Thymus (tissue), 14 donors: Measurements from ENCODE around the gene CLPX. TPM values are rescaled to one million over a fixed set of nuclear protein-coding genes. Genes with fewer than 3 reads are reported as not detected.
A peak's percentile ranks its signal among the peaks of the same experiment; 100 is the strongest.
"Not testable (repeated sequence)": the region's sequence is repeated elsewhere in the genome, so short reads cannot be mapped to it uniquely, and the experiment has no call there.

Source experiments
- DNase-seq, 9 donors: peaks; one replicate each; pipeline ENCODE4 v3.0.0-alpha.2; 2013; ENCODE audit warnings: low spot score in 9 of 9, low read depth in 6 of 9, missing footprints in 1 of 9
- H3K27ac ChIP-seq, 2 donors: one replicate each; pipeline ENCODE4 v1.5.1; 2013; ENCODE audit warnings: control low read depth in 1 of 2, low read depth in 1 of 2, low read length in 1 of 2, mild to moderate bottlenecking in 1 of 2, moderate library complexity in 1 of 2
- H3K27me3 ChIP-seq, 2 donors: one replicate each; pipeline ENCODE4 v1.5.1; 2013; ENCODE audit warnings: low read length in 1 of 2; ENCODE audit not compliant: control insufficient read depth in 2 of 2, insufficient read depth in 1 of 2
- H3K36me3 ChIP-seq, 2 donors: one replicate each; pipeline ENCODE4 v1.5.1; 2013; ENCODE audit warnings: low read length in 1 of 2, mild to moderate bottlenecking in 1 of 2, moderate library complexity in 1 of 2; ENCODE audit not compliant: control insufficient read depth in 2 of 2, insufficient read depth in 2 of 2
- H3K4me1 ChIP-seq, 2 donors: one replicate each; pipeline ENCODE4 v1.5.1; 2013; ENCODE audit warnings: low read length in 2 of 2; ENCODE audit not compliant: control insufficient read depth in 2 of 2, insufficient read depth in 2 of 2
- H3K4me3 ChIP-seq, 2 donors: one replicate each; pipeline ENCODE4 v1.5.1; 2013; ENCODE audit warnings: low read length in 2 of 2, control low read depth in 1 of 2, mild to moderate bottlenecking in 1 of 2
- H3K9me3 ChIP-seq, 2 donors: one replicate each; pipeline ENCODE4 v1.5.1; 2013; ENCODE audit warnings: low read length in 1 of 2, mild to moderate bottlenecking in 1 of 2; ENCODE audit not compliant: control insufficient read depth in 2 of 2, insufficient read depth in 1 of 2
- WGBS: extraction: QIAGEN DNeasy Blood & Tissue Kit; methylation state at CpG from one replicate; pipeline ENCODE4 v1.1.7; 2013; 5-methylcytosine and 5-hydroxymethylcytosine counted together
- long read RNA-seq, 10 donors: transcript quantifications; one replicate each; lab custom pipeline, GENCODE V29; 2026
- polyA plus RNA-seq: library from polyadenylated mRNA; stranded (reverse); fragments of 200-250 nt; gene quantifications from one replicate; pipeline ENCODE4 v1.2.3, GENCODE V29; 2013
- total RNA-seq: library from RNA; stranded (reverse); fragments of 120-200 nt; gene quantifications from one replicate; pipeline ENCODE4 v1.2.4, GENCODE V29; 2013
- donor health status: healthy.

CLPX gene
- total RNA-seq, result 42.0 TPM
- polyA plus RNA-seq, result 23.5 TPM
- long read RNA-seq, donor 1, full-length matches to known transcripts, result 1 of 1 reads
- long read RNA-seq, donor 1, partial matches to known transcripts, result 0 of 1 reads
- long read RNA-seq, donor 1, other reads (novel, unspliced or antisense), result 0 of 1 reads
- long read RNA-seq, donor 2, result 0 reads
- long read RNA-seq, donor 3, full-length matches to known transcripts, result 8 of 13 reads
- long read RNA-seq, donor 3, partial matches to known transcripts, result 5 of 13 reads
- long read RNA-seq, donor 3, other reads (novel, unspliced or antisense), result 0 of 13 reads
- long read RNA-seq, donor 4, full-length matches to known transcripts, result 2 of 2 reads
- long read RNA-seq, donor 4, partial matches to known transcripts, result 0 of 2 reads
- long read RNA-seq, donor 4, other reads (novel, unspliced or antisense), result 0 of 2 reads
- long read RNA-seq, donor 5, full-length matches to known transcripts, result 6 of 19 reads
- long read RNA-seq, donor 5, partial matches to known transcripts, result 13 of 19 reads
- long read RNA-seq, donor 5, other reads (novel, unspliced or antisense), result 0 of 19 reads
- long read RNA-seq, donor 6, full-length matches to known transcripts, result 11 of 21 reads
- long read RNA-seq, donor 6, partial matches to known transcripts, result 10 of 21 reads
- long read RNA-seq, donor 6, other reads (novel, unspliced or antisense), result 0 of 21 reads
- long read RNA-seq, donor 7, full-length matches to known transcripts, result 8 of 15 reads
- long read RNA-seq, donor 7, partial matches to known transcripts, result 7 of 15 reads
- long read RNA-seq, donor 7, other reads (novel, unspliced or antisense), result 0 of 15 reads
- long read RNA-seq, donor 8, full-length matches to known transcripts, result 4 of 4 reads
- long read RNA-seq, donor 8, partial matches to known transcripts, result 0 of 4 reads
- long read RNA-seq, donor 8, other reads (novel, unspliced or antisense), result 0 of 4 reads
- long read RNA-seq, donor 9, full-length matches to known transcripts, result 3 of 8 reads
- long read RNA-seq, donor 9, partial matches to known transcripts, result 5 of 8 reads
- long read RNA-seq, donor 9, other reads (novel, unspliced or antisense), result 0 of 8 reads
- long read RNA-seq, donor 10, full-length matches to known transcripts, result 4 of 13 reads
- long read RNA-seq, donor 10, partial matches to known transcripts, result 9 of 13 reads
- long read RNA-seq, donor 10, other reads (novel, unspliced or antisense), result 0 of 13 reads

- no peaks in the 10 kb centered on the region for H3K27me3 ChIP-seq
- under 1% methylated on average over 70 of the region's 70 CpGs for WGBS
- H3K4me3 ChIP-seq, result peak within 1 kb of the TSS; percentile 65 to 67
- DNase-seq, result peak; percentile 87 to 98 (median 95)
- peak within 1 kb of the TSS; percentile 94 to 96 for H3K27ac ChIP-seq
- H3K9me3 ChIP-seq, result no peaks in the 10 kb centered on the region
- peaks cover 3 to 10% of the 10 kb centered on the region in 2 donors for H3K4me1 ChIP-seq
- H3K36me3 ChIP-seq, result no peaks in the 10 kb centered on the region
Measured at GRCh38 chr15:65184868-65185717, at the start of gene CLPX. Gene CLPX (minus strand): TSS chr15:65185342. CDS start chr15:65185153, 189 bp downstream.

GRCh38 chr15:65233696-65234095 lies 48.6 kb upstream of the CLPX start:
- DNase-seq, result no peak
- H3K27me3 ChIP-seq, result no peaks in the 10 kb centered on the region
- no peaks in the 10 kb centered on the region for H3K36me3 ChIP-seq
- H3K4me1 ChIP-seq, result no peaks in the 10 kb centered on the region
- no peak overlapping the region for H3K4me3 ChIP-seq
- H3K27ac ChIP-seq, result no peak overlapping the region
- H3K9me3 ChIP-seq, result no peaks in the 10 kb centered on the region
- WGBS, result 86% methylated on average over 5 of the region's 5 CpGs

GRCh38 chr15:65232520-65232919 lies 47.4 kb upstream of the CLPX start:
- H3K4me3 ChIP-seq, result no peak overlapping the region
- no peaks in the 10 kb centered on the region for H3K4me1 ChIP-seq
- H3K27me3 ChIP-seq, result no peaks in the 10 kb centered on the region
- H3K27ac ChIP-seq, result no peak overlapping the region
- no peaks in the 10 kb centered on the region for H3K36me3 ChIP-seq
- H3K9me3 ChIP-seq, result no peaks in the 10 kb centered on the region
- WGBS, result 83% methylated on average over 3 of the region's 3 CpGs
- no peak for DNase-seq

GRCh38 chr15:65231306-65231705 lies 46.2 kb upstream of the CLPX start:
- 96% methylated on average over 10 of the region's 10 CpGs for whole genome bisulfite sequencing
- DNase-seq, result no peak

GRCh38 chr15:65226901-65227300 lies 41.8 kb upstream of the CLPX start:
- H3K4me3 ChIP-seq, H3K27me3 ChIP-seq, H3K36me3 ChIP-seq, DNase-seq, H3K9me3 ChIP-seq, H3K27ac ChIP-seq, H3K4me1 ChIP-seq: not testable (repeated sequence)
- 88% methylated on average over 4 of the region's 10 CpGs for WGBS

More at GRCh38 chr15:65231306-65231705, 46.2 kb upstream of the CLPX start:
- H3K27ac ChIP-seq, result no peak overlapping the region
- H3K27me3 ChIP-seq, result no peaks in the 10 kb centered on the region
- no peak overlapping the region for H3K4me3 ChIP-seq
- H3K9me3 ChIP-seq, result no peaks in the 10 kb centered on the region
- no peaks in the 10 kb centered on the region for H3K36me3 ChIP-seq
- H3K4me1 ChIP-seq, result no peaks in the 10 kb centered on the region

GRCh38 chr15:65226221-65226620 lies 41.1 kb upstream of the CLPX start:
- WGBS, result 96% methylated on average over 3 of the region's 3 CpGs
- H3K9me3 ChIP-seq, result no peaks in the 10 kb centered on the region
- no peak for DNase-seq
- no peaks in the 10 kb centered on the region for H3K4me1 ChIP-seq
- no peak overlapping the region for H3K4me3 ChIP-seq
- no peaks in the 10 kb centered on the region for H3K27me3 ChIP-seq
- no peak overlapping the region for H3K27ac ChIP-seq
- H3K36me3 ChIP-seq, result no peaks in the 10 kb centered on the region

GRCh38 chr15:65223996-65224395 lies 38.9 kb upstream of the CLPX start:
- H3K27me3 ChIP-seq, result no peaks in the 10 kb centered on the region
- no peaks in the 10 kb centered on the region for H3K9me3 ChIP-seq
- H3K27ac ChIP-seq, result no peak overlapping the region
- H3K4me1 ChIP-seq, result no peaks in the 10 kb centered on the region
- WGBS, result 56% methylated on average over 6 of the region's 6 CpGs
- no peak for DNase-seq
- H3K4me3 ChIP-seq, result no peak overlapping the region
- H3K36me3 ChIP-seq, result no peaks in the 10 kb centered on the region

GRCh38 chr15:65222891-65223290 lies 37.7 kb upstream of the CLPX start:
- H3K4me1 ChIP-seq, result no peaks in the 10 kb centered on the region
- no peaks in the 10 kb centered on the region for H3K36me3 ChIP-seq
- H3K9me3 ChIP-seq, result no peaks in the 10 kb centered on the region
- 97% methylated on average over 4 of the region's 4 CpGs for WGBS
- no peaks in the 10 kb centered on the region for H3K27me3 ChIP-seq
- no peak for DNase-seq
- no peak overlapping the region for H3K27ac ChIP-seq
- H3K4me3 ChIP-seq, result no peak overlapping the region
